HG03354 (cell line): ENCODE measurements around the gene SPANXD.
"Not testable (repeated sequence)": the region's sequence is repeated elsewhere in the genome, so short reads cannot be mapped to it uniquely, and the experiment has no call there.

Source experiments
- ATAC-seq: cut with Tn5 transposase; IDR thresholded peaks from one replicate; pipeline ENCODE4 v1.9.1; 2021; ENCODE audit warnings: mild to moderate bottlenecking; ENCODE audit not compliant: unreplicated experiment, poor library complexity, severe bottlenecking

SPANXD gene

DNA sequence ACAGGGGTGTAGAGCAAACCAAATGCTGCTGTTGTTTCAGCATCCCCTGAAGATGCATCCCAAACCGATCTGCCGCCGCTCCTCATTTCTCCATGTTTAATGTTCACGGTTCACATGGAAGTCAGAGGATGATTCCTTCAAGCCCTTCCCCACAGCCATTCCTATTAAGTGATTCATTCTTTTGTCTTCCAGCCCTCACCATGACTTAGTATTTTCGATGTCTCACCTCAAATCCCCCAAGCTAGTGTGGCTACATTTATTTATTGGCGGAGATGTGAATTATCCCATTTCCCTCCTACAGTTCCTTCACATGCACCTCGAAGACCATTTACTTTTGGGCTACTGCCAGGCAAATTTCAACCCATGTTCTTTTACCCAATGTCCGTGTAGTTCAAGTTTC is at the start of gene SPANXD:
SPANXD (minus strand) TSS at position 101 of the 400 bp plus-strand sequence. CDS start 334 bp downstream, outside the sequence.
- not testable (repeated sequence) for ATAC-seq

DNA sequence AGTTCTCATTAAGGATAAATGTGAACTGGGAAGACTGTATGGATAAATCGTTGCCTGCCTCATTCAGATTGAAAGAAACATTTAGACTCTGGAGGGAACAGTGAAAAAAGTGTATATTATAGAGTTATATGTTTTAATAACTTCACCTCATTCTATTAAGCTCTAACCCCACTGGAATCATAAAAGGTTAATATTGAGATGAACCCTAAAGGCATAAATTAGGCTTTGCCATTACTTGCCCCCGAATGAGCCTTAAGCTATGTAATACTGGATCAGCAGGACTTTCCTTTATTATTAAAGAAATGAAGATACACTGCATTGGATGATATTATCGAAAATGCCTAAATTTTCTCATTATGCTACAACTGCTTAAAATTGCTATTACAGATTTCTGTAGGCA is 44.1 kb upstream of the SPANXD start:
- ATAC-seq, result no peak

DNA sequence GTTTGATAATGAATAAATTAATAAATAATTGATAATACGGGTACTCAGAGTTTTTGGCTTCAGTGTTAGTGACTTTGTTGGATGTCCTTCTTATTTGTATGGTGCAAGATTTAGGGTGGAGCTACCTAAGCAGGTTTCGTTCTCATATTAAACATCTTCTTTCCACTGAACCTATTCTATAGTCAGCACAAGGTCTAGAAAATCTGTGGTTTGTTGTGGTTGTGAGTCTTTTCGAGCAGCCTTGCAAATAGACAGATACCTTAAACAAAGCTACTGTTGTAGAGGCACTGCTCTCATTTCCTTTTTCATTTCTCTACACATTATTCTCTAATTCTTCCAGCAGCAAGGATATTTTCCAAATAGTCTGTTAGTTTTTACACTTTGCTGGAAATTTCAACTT is 38.1 kb upstream of the SPANXD start:
- ATAC-seq, result no peak

GRCh38 chrX:141733371-141733770 is 34.8 kb upstream of the SPANXD start:
- ATAC-seq, result no peak

GRCh38 chrX:141732031-141732430 is 33.5 kb upstream of the SPANXD start:
- ATAC-seq, result no peak

DNA sequence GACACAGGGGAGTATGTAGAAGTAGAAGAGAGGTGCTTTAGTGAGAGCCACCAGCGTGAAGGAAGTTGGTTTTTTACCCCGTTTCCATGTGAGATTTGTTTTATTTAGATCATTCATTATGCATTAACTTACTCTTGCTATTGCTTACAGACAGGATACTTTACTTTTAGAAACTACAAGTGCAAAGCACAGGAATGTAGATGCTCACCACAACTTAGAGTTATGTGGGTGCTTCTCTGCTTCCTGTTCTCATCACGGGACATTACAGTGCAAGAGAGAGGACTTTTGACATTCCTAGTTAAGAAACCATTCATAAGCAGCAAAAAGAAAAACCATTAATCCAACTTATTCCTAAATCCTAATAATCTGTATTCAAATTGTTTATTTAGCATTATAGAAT is 25.6 kb upstream of the SPANXD start:
- ATAC-seq, result no peak

GRCh38 chrX:141714680-141715079 is 16.1 kb upstream of the SPANXD start:
- no peak for ATAC-seq

- ATAC-seq, result no peak
Measured at GRCh38 chrX:141701072-141701471, 2.5 kb upstream of the SPANXD start.

GRCh38 chrX:141673946-141674345 is 24.6 kb downstream of the SPANXD start:
- ATAC-seq, result no peak

DNA sequence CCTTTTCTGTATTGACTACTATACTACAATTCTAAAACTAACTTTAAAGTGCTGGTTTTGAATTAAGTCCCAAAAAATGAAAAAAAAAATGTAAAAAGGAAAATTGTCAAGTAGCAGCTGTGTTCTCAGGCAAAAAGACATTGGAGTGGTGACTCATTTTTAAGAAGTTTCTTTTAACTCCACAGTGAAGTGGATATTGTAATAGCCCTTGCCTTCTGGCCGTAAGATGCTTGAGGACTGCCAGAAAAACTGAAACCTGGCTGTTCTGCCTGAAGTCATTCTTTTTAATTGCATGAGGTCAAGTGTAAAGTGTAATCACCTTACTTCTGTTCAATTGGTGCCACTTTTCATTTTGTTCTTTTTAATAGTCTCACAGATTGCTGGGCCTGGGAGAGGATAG is 28.9 kb downstream of the SPANXD start:
- ATAC-seq, result no peak

DNA sequence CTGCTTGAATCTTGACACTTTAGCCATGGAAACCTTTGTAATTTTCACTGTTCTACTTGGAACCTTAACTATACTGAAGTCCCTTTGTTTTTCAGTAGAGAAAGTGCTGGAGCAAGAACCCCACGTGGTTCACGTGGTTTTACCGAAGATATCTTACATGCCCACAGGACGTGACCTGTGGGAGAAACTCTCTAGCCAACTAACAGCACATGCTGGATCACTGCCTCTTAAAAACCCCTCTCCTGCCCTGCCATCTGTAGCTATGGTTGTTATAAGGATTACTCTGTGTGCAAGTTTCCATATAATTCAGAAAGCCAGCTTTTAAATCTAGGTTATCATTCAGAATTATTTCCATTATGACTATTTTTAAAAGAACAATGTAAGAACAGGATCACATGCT is 30.2 kb downstream of the SPANXD start:
- no peak for ATAC-seq

- no peak for ATAC-seq
Measured at GRCh38 chrX:141662781-141663180, 35.8 kb downstream of the SPANXD start.

GRCh38 chrX:141652286-141652685 is 46.3 kb downstream of the SPANXD start:
- no peak for ATAC-seq
